Fibroblast of skin of scalp (primary cell): ENCODE measurements around the gene SMYD5. TPM values are rescaled to one million over a fixed set of nuclear protein-coding genes. Genes with fewer than 3 reads are reported as not detected.
"Not testable (repeated sequence)": the region's sequence is repeated elsewhere in the genome, so short reads cannot be mapped to it uniquely, and the experiment has no call there.

Experiments used
- DNase-seq: peaks from one replicate; pipeline ENCODE4 v3.0.0-alpha.2; 2013
- polyA plus RNA-seq, 2 experiments: library from polyadenylated mRNA; unstranded; fragments of 120-200 nt; gene quantifications; one replicate each; pipeline ENCODE4 v1.2.1, GENCODE V29; 2013; ENCODE audit not compliant: insufficient read length in 2 of 2

SMYD5 gene
- 17.7 TPM for polyA plus RNA-seq (2013, experiment 1 of 2; ENCODE audit: insufficient read length)
- 18.4 TPM for polyA plus RNA-seq (2013, experiment 2 of 2; ENCODE audit: insufficient read length)

DNA sequence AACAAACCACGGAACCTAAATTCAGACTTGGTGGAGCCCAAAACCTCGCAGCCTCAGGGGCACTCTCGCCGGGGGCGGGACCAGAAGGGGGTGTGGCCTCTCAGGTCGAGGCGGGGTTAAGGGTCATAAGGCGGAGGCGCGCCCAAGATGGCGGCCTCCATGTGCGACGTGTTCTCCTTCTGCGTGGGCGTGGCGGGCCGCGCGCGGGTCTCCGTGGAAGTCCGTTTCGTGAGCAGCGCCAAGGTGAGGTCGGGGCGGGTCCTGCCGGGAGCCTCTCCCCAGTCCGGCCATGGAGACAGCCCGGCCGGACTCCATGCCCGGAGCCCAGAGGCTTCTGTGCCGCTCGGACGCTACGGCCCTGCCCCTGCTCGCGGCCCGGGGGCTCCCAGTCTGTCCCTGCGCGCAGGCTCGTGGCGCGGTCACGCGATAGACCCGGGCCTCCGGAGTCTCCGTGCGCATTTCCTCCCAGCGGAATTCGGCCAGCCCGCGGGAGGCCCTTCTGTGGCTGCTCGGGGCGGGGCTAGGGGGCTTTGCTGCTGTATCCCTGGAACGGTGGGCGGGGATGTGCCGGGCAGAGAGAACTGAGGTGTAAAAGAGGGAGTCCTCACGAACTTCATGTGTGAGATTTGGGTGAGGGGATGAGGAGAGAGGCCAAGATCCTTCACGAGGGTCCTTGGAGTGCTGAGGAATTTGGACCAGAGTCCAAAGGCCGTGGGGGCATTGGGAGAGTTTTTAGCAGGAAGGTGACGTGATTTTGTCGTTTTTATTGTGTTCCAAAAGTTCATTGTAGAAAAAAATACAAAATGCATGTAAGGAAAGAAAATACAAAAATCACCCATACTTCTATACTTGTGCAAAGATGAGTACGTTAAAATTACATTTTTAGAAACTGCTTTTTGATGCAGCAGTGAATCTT, at the start of gene SMYD5:
SMYD5 (plus strand) TSS at position 126 of the 916 bp plus-strand sequence; CDS start at position 148, 22 bp downstream.
- DNase-seq: peak; percentile 79

DNA sequence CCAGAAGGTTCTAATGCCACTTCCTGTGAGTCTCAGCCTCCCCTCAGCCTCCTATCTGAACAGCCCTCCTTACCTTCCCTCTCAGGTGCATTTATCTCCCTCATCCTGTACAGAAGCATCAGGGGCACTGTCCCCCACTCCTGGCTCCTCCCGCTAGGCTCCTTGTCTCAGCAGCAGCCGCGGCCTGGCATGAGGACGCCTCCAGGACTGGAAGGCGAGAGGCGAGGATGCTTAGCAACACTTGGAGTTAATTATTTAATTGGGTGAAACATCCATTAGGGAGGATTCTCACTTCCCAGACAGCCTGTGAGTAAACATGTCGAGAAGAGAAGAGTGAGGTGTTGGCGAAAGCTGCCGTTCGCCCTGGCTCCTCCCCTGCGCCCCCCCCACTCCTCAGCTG, 48.1 kb upstream of the SMYD5 start:
- not testable (repeated sequence) for DNase-seq

DNA sequence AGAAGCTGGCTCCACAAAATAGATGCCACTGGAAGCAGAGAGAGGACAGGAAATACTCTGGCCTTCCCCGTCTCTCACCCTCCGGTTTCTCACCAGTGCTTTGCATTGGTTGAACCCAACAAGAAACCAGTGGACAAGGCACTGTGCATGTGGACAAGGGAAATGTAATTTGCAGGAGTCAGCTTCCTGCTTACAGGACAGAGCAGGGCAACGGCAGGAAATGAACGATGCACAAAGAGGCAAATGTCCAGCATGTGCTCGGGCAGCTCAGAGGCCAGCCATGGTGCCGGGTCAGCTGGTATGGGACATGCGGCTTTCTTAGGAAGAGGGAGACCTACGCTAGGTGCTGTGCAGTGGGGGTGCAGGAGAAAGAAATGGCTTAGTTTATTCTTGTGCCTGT, 47.2 kb upstream of the SMYD5 start:
- not testable (repeated sequence) for DNase-seq

DNA sequence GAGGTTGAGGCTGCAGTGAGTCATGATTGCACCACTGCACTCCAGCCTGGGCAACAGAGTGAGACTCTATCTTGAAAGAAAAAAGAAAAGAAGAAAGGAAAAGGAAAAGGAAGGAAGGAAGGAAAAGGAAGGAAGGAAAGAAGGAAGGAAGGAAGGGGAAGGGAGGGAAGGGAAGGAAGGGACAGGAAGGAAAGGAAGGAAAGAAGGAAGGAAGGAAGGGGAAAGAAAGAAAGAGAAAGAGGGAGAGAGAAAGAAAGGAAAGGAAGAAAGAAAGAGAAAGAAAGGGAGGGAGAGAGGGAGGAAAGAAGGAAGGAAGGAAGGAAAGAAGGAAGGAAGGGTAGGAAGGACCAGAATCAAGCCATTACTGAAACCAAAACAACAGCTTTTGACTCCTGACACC, 45.7 kb upstream of the SMYD5 start:
- not testable (repeated sequence) for DNase-seq

DNA sequence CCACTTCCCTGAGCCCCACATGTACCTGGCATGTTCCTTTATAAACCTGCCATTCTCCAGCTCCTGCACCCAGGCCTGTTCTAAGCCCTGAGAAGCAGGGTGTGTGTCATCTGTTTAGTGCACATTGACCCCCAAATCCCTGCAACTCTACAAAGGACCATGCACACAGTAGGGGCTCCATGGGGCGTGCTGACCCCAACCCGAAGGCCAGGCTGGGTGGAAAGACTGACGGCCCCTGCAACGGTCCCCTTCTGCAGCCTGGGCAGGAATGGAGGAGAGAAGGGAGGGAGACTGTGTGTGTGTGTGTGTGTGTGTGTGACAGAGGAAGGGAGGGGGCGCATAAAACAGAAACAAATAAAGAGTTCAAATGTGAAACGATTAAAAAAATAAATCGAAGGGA, 43.7 kb upstream of the SMYD5 start:
- not testable (repeated sequence) for DNase-seq

DNA sequence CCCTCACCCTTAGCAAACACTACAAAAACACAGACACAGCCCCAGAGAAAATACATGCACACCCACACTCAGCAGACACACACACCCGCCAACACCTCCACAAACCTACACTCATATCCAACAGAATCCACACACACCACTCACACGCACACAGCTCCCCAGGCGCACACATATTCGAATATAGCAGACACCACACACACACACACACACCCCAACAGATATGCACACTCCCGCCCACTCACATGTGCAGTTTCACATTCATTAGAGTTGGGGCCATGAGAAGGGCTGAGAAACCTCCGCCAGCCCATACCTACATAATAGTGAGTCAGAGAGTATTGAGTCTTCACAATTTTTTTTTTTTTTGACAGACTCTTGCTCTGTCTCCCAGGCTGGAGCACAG, 41.1 kb upstream of the SMYD5 start:
- DNase-seq: no peak

DNA sequence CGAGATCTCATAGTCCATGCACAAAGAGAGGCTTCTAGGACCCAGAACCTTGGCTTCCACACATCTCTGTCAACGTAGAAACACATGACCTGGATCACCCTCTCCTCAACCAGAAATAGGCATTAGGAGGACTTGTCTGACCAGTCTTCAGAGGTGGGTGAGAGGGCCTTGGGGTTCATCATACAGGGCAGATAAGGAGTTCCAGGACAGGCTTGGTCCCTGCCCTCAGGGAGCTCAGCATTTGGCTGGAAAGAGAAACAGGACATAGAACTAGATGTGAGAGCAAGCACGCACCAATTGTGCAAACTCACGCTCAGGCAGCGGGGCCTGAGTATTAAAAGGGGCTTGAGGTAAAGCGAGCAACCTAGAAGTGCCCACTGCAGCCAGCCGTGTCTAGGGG, 40.3 kb upstream of the SMYD5 start:
- DNase-seq: no peak

DNA sequence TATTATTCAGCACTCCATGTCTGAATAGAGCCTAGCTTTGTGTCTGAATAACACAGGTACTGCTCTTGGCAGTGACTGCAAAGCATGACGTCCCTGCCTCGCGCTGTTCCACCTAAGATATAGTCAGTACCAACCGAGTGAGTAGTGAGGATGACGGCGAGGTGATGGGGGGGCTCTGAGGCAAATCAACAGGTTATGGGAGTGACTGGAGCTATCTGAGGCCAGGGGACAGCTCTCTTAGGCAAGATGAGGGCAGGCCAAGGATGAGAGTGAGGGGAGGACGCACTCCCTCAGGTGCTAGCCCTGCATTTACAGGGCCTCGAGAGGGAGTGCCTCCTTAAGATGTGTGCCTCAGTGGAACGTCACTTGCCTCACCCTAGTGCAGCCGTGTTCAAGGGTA, 39.8 kb upstream of the SMYD5 start:
- no peak for DNase-seq

DNA sequence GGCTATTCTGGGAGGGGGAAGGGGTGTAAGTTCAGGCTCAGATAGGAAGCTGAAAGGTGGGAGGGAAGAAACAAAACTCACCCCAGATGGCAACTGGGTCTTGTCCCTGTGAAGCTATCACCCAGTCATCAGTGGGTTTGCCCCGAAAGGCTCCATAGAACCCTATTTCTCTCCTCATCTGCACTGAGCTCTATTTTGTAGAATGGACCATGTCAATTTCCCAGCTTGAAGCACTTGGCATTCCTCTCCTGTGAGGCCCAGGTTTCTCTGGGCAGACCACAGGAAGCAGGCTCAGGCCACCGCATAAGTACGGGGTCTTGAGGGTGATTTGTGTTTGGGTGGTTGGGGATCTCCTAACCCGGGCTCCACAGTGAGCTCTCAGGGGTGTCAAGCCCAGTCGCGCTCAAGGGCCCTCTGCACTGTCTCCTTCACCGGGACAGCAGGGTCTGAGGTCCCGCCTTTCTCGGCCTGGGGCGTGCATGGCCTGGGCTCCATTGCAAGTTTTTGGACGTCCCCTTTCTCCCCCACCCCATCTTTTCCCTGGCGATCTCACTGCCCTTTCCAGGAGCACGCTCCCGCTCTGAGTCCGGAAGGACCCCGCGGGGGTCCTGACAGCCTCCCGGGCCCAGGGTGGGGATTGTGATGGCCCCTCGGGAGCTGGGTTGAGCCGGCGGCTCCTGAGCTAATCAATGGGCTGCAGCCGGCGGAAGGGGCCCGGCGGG, 38.9 kb upstream of the SMYD5 start:
- DNase-seq: no peak

DNA sequence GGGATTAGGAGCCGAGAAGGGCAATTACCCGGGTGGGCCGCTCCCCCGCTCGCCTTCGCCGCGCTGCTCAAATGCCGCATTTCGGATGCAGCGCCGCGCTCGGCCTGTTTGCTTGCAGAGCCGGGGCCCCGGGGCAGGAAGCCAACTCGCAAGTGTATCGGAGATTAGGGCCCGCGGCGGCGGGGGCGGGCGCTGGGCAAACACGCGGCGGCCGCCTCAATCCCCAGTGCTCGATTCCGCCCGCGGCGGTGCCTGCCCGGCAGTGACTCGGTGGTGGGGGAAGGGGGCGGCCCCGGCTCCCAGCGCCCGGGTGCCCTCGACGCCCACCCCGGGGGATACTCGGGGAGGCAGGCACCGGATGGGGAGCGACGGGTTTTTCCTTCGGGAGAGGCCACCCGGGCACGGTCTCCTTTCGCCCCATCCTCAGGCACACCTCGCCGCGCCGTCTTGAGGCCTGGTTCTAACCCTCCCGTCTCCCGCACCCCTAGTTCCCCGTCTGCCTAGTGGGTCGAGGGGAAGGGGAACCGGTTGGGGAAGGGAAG, 38.3 kb upstream of the SMYD5 start:
- peak; percentile 53 for DNase-seq

DNA sequence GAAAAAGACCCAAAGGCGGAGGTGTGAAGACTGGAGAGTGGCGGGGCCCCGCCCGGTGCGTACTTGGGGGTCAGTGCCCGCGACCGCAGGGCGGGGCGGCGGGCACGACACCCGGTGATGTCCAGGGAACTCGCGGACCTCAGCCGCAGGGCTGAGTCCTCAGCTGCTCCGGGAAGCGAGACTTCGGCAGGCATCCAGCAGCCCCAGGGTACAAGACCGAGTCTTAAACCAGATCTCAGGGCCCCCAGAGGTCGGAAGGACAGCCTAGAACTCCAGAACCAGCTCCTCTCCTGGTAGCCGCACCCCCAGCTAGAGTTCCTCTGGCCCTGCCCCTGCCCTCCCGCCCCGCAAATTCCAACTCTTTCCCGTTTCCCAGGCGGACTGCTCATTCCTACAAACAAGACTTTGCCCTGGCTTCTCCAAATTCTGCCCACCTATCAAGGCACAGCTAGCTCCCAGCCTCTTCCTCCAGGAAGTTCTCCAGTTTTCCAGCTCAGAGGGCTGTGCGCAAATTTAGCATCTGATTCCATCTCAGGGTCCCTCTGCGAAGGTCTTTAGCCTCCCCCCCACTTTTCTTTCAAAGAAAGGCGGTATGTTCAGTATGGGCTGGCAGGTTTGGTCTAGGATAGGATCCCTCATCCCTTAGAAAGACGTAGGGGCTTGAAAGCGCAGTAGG, 37.7 kb upstream of the SMYD5 start:
- DNase-seq: peak; percentile 44

DNA sequence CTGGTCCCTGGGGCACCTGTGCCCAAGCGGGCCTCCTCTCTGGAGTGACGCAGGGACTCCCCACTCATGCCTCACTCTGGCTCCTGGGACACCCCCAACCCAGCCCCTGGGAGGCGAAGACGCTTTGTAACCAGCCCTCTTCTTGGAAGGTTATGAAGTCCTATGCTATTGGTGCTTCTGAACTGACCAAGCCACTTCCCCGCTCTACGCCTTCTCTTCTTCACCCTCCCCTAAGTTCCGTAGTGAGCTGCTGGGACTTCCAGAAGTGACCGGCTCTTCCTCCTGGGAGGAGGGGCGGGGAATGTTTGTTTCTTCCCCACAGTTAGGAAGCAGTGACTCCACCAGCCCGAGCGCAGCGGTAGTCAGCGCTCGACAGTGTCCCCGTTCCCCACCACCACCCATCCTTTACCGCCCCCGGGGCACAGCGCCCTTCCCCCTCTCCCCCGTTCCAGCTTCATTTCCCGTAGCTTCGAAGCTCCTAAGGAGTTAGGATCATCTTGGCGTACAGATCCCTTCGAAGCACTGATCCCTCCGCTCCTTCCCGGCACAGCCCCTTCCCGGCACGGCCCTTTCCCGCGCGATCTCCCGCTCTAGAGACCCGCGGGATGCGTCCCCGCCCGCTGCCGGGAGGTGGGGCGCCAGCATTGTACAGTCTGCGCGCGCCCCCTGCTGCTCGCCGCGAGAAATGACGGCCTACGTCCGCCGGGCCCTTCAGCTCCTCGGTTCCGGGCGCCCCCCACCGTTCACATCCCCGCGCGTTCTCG, 37.0 kb upstream of the SMYD5 start:
- peak; percentile 84 for DNase-seq

DNA sequence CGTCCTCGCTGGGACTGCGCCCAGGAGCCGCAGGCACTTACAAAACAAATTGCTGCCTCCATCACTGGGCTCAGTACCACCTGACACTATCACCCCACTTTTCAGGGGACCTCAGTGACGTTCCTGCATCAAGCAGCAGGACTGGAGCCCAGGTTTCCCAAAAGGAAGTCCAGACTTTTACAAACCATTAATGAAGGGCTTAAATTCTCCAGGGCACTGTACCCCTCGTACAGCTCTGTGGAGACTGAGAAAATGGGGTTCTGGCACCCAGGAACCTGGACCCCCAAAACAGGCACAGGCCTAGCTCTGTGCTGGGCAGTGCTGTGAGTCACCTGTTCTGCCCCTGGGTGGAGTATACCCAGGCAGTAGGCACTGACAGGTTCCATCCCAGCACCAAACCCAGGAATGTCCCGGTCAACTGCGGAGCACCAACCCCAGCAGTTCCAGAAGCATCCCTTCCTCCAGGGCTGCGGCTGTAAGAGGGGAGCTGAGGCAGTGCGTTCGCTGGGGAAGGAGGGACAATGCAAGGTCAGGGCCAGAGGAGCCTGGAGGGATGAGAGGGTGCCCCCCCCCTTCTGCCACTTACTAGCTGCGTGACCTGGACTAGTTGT, 36.3 kb upstream of the SMYD5 start:
- DNase-seq: no peak

DNA sequence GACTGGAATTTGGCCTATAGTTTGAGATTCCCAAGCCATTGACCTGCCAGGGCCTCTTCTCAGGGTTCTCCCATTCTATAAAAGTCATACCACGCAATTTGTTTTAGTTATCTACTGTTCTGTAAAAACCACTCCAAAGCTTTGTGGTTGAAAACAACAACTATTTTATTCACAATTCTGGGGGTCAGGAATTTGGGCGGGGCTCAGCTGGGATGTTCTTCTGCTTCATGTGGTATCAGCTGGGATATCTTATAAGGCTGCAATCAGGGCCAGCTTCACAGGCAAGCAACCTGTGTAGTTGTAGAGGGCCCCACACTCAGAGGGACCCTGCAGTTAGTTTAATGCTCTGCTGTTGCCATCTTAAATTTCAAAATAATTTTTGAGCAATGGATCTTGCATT, 28.1 kb upstream of the SMYD5 start:
- DNase-seq: no peak

DNA sequence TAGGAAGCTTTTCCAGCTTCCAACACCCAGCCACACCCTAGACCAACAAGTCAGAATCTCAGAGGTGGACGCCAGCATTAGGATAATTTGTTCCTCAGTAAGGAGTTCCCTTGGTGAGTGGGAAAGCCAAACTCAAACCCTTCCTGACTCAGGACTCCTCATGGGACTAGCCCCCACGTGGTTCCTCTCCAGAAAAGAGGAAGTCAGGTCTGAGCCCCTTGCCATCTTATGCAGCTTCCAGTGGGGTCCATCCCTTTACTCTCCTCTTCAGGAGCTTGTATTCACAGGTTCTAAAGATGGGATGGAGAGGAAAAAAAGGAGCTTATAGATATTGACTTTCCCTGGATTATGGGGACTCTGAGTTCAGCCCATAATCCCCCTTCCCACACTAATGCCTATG, 26.5 kb upstream of the SMYD5 start:
- no peak for DNase-seq

DNA sequence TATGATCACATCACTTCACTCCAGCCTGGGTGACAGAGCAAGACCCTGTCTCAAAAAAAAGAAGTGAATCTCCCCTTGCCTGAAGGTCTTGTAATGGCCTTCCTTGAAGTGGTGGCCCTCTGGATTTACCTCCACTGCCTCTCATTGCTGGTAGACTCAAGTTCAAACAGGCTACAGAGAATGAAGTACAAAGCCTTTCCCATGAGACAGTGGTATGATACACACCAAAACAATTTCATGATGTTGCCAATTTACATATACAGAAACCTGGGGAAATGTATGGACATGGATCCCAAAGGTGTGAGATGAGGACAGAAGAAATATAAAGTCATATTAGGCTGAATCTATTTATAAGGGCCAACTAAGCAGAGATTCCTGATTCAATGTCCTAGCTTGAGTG, 16.5 kb upstream of the SMYD5 start:
- no peak for DNase-seq

DNA sequence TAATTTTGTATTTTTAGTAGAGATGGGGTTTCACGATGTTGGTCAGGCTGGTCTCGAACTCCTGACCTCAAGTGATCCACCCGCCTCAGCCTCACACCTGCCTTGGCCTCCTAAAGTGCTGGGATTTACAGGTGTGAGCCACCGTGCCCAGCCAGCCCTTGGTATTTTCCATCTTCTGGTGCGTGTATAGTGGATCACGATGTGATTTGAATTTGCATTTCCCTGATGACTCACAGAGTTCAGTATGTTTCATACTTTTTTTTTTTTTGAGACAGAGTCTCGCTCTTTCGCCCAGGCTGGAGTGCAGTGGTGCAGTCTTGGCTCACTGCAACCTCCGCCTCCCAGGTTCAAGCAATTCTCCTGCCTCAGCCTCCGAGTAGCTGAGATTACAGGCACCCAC, 13.8 kb upstream of the SMYD5 start:
- not testable (repeated sequence) for DNase-seq

DNA sequence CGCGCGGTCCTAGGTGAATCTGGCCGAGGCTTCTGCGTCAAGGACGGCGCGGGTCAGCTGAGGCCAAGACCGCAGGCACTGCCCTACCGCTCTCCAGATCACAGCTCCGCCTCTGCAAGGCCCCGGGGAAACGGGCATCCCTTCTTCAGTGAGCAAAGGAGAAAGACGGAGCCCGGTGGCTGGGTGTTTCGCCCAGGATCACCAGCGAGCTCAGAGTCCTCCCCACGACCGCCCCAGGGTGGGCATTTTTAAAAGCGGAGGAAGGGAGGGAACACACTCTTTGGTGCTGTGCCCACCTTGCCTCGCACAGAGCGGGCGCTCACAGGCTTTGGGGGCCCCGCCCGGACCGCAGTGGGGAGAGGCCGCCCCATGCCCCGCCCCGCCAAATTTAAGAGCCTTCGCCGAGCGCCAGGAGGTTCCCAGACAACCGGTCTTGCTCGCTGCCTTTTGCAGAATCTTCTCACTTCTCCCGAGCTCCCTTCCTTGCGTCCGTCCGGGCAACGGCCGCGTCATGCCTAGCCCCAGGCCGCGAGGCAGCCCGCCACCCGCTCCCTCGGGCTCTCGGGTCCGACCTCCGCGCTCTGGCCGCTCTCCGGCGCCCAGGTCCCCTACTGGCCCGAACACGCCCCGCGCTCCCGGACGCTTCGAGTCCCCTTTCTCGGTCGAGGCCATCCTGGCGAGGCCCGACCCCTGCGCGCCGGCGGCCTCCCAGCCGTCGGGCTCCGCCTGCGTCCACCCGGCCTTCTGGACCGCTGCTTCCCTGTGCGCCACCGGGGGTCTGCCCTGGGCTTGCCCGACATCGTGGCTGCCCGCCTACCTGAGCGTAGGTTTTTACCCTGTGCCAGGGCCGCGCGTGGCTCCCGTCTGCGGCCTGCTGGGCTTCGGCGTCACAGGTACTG, 11.6 kb upstream of the SMYD5 start, which contains the start of gene NOTO:
NOTO (plus strand) TSS at position 419 of the 899 bp plus-strand sequence; CDS start at position 512, 93 bp downstream.
- DNase-seq: no peak

DNA sequence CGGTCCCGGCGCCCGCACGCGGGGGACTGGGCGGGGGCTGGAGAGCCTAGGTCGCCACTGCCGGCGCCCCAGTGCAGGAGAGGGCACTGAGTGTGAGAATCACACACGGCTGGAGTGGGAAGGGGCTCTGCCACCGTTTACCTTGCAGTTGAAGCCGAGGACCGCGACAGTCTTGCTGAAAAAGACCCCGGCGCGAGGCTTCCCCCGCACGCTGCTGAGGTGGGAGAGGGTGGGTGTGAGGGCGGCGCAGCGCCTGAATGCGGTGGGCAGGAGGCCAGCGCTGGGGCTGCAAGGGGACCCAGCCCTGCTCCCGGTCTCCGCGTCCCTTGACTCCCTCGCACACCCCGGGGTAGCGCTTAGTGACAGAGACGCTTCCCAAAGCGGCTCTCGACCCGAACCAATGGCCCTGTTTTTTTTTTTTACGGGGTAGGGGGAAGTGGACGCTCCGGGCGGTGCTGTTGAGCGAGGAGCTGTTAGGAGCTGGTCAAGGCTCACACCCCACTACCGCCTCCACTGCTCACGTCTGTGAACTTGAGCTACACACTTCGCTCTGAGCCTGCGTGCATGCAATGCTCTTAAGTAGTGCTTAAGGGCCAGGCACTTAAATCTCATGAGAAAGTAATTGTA, 10.9 kb upstream of the SMYD5 start:
- no peak for DNase-seq

DNA sequence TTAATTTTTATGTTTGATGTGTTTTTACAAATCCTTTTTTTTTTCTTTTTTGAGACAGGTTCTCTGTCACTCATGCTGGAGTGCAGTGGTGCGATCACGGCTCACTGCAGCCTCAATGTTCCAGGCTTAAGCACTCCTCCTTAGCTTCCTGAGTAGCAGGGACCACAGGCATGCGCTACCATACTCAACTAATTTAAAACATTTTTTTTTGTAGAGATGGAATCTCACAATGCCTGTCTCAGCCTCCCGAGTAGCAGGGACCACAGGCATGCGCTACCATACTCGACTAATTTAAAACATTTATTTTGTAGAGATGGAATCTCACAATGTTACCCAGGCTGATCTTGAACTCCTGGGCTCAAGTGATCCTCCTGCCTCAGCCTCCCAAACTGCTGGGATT, 8.4 kb upstream of the SMYD5 start:
- DNase-seq: peak; percentile 86
